ENCODE results near the gene LRP2.

- TF ChIP-seq POLR2A (IDR thresholded peaks at IDR 0.05) (no peak), CTCF (IDR thresholded peaks at IDR 0.05) (no peak), POLR2AphosphoS5 (IDR thresholded peaks at IDR 0.05) (no peak)
Observed at GRCh38 chr2:169129703-169130243, 232.6 kb downstream of the LRP2 start.

Measured in upper lobe of left lung (tissue), 4 donors.